ENCODE measurements around the gene TRPM2.

- TF ChIP-seq, protein P1, sequence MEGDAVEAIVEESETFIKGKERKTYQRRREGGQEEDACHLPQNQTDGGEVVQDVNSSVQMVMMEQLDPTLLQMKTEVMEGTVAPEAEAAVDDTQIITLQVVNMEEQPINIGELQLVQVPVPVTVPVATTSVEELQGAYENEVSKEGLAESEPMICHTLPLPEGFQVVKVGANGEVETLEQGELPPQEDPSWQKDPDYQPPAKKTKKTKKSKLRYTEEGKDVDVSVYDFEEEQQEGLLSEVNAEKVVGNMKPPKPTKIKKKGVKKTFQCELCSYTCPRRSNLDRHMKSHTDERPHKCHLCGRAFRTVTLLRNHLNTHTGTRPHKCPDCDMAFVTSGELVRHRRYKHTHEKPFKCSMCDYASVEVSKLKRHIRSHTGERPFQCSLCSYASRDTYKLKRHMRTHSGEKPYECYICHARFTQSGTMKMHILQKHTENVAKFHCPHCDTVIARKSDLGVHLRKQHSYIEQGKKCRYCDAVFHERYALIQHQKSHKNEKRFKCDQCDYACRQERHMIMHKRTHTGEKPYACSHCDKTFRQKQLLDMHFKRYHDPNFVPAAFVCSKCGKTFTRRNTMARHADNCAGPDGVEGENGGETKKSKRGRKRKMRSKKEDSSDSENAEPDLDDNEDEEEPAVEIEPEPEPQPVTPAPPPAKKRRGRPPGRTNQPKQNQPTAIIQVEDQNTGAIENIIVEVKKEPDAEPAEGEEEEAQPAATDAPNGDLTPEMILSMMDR (IDR thresholded peaks at IDR 0.05), result no peak
- TF ChIP-seq POLR2A (IDR thresholded peaks at IDR 0.05), result no peak
Observed at GRCh38 chr21:44459712-44460440, 106.5 kb downstream of the TRPM2 start.

Data from esophagus squamous epithelium (tissue), 4 donors.